GM10847 (cell line): ENCODE measurements around the gene MT1A.

Experiments used
- POLR2A ChIP-seq: IDR thresholded peaks from 2 replicates; pipeline ENCODE4 v1.6.1; 2011; ENCODE audit not compliant: insufficient read length; ENCODE audit errors: extremely low read depth

Gene MT1A

GRCh38 chr16:56607675-56608042 is 30.8 kb upstream of the MT1A start:
- no peak for TF ChIP-seq POLR2A

DNA sequence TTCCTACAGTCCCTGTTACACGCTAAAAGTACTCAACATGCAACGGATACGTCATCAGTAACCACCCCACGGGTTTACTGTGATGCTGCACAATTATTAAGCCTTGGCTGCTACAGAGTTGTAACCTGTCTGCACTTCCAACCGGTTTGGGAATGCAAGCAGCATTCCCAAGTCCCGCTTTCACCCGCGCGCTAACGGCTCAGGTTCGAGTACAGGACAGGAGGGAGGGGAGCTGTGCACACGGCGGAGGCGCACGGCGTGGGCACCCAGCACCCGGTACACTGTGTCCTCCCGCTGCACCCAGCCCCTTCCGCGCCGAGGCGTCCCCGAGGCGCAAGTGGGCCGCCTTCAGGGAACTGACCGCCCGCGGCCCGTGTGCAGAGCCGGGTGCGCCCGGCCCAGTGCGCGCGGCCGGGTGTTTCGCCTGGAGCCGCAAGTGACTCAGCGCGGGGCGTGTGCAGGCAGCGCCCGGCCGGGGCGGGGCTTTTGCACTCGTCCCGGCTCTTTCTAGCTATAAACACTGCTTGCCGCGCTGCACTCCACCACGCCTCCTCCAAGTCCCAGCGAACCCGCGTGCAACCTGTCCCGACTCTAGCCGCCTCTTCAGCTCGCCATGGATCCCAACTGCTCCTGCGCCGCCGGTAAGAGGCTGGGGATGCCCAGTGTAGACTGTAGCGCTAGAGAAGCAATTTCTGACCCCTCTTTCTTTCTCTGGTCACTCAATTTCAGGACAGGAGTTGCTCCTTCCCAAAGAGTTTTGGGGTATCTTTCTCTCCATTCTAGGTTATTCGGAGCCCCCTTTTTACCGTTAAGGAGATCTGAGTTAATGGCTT is 30.2 kb upstream of the MT1A start, which contains the start of gene MT2A:
Gene MT2A, plus strand, starts transcription at position 542 of the 833 bp plus-strand sequence. Its CDS starts 72 bp downstream, at position 614.
- peak; percentile 53 for TF ChIP-seq POLR2A

DNA sequence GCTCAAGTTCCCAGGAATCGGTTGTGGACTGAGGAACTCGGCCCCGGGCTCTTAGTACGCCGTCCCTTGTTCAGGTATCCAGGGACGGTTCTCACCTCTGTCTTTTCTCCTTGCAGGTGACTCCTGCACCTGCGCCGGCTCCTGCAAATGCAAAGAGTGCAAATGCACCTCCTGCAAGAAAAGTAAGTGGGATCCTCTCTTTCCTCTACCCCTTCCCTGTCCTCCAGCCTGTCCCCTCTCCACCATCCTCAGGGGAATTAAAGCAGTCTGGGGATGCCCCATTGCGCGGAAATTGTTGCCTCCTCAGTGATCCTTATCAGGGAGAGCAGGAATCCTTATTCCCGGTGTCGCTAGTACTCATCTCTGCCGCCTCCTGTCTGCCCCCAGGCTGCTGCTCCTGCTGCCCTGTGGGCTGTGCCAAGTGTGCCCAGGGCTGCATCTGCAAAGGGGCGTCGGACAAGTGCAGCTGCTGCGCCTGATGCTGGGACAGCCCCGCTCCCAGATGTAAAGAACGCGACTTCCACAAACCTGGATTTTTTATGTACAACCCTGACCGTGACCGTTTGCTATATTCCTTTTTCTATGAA is 29.5 kb upstream of the MT1A start:
- no peak for TF ChIP-seq POLR2A

GRCh38 chr16:56609463-56609921 is 29.0 kb upstream of the MT1A start:
- TF ChIP-seq POLR2A: no peak

GRCh38 chr16:56610017-56610608 is 28.4 kb upstream of the MT1A start:
- no peak for TF ChIP-seq POLR2A

DNA sequence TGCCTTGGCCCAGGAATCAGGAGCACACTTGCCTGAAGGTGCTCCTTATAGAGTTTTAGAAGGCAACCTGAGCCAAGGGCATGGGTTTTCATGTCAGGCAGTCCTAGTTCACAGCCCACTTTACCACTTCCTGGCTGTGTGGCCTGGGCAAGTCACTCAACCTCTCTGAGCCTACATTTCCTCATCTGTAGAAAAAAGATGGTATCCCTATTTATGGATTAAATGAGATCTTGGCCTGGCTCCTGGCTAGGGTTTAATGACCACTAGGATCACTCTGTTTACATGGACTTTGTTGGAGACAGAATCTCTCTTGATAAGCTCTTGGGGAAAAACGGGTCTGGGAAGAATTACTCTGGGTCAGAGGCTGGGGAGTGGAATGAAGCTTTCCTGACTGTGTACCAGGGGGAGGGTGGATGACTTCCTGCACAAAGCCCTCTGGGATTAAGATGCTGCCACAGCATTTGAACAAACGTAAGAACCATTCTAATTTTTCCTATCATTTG is 27.8 kb upstream of the MT1A start:
- no peak for TF ChIP-seq POLR2A

DNA sequence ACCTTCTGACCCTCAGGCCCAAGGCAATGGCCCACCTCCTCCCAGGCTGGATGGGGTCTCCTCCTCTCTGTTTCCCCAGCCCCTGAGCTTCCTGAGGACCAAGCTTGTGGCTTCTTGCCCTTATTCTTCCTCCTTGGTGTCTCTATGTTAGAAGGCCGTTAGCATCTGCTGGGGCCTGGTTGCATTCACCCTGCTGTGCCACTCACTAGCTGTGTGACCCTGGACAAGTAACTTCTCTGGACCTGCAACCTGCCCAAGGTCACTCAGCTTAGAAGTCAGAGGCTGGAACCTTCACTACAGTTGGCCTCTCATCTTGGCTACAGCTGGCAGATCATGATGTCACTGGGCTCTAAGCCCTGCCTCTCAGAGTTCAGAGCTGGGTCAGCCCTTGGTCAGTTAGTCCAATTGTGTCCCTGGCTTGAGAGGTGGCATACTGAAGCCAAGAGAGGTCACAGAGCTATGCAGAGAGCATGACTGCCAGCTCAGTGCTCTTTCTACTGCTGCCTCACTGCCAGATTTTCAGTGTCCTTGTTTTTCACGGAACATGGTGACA is 27.1 kb upstream of the MT1A start:
- TF ChIP-seq POLR2A: no peak

GRCh38 chr16:56613706-56614105 is 24.8 kb upstream of the MT1A start:
- no peak for TF ChIP-seq POLR2A

- TF ChIP-seq POLR2A: no peak
These were observed 23.9 kb upstream of the MT1A start for GRCh38 chr16:56614549-56614991.

- TF ChIP-seq POLR2A: no peak
These were observed 23.1 kb upstream of the MT1A start for GRCh38 chr16:56615353-56615752.

DNA sequence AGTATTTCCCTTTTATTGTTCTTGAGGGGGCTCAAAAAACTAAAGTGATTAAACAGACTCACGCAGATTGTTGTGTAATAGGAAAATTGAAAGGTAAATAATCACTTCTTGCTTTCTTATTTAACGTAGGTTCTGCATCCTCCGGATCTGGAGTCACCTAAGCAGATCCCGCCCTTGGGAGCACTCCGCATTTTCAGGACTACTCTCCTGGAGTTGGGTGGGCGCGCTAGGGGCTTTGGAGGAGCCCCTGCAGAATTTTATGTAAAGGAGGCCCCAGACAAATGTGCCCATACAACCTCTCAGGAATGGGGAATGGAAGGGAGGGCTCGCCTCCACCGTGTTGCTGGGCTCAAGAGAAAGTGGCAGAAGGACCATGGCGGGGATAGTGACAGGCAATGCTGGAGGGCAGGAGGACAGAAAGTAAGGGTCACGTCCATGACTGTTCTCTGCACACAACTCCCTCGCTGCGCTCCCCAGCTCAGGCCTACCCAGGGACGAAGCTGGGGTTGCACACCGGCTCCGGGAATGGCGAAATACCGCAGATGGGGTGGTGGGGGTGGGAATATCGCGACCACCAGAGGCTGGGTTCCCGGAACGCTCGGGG is 21.8 kb upstream of the MT1A start:
- no peak for TF ChIP-seq POLR2A

- TF ChIP-seq POLR2A: no peak
These were observed 21.0 kb upstream of the MT1A start for GRCh38 chr16:56617212-56618085.

DNA sequence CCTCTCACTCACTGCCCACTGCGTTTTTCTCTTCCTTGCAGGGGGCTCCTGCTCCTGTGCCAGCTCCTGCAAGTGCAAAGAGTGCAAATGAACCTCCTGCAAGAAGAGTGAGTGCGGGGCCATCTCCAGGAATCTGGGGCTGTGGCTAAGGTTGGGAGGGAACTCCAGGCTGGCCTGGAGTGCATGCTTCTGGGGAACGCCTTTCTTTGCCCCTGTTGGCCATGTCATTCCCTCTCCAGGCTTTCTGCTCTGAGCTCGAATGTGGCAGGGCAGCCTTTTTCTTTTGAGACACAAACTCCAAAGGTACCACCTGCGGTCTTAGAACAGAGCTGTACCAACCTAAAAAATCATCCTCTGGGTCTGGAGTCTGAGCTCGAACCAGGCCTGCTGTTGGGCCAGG is 20.3 kb upstream of the MT1A start:
- TF ChIP-seq POLR2A: no peak

DNA sequence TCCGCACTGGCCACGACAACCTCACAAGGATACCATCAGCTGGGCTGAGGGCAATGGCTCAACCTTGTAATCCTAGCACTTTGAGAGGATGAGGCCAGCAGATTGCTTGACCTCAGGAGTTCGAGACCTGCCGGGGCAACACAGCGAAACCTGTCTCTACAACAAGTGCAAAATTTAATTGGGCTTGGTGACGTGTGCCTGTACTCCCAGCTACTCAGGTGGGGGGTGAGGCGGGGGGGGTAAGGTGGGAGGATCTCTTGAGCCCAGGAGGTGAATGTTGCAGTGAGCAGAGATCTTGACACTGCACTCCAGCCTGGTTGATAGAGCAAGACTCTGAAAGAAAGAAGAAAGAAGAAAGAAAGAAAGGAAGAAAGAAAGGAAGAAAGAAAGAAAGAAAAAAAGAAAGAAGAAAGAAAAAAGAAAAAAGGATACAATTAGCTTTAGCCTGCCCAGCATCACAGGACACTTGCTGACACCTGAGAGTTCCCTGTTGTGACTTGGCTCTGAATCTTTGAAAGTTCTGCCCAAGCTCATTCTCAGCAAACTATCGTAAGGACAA is 18.0 kb upstream of the MT1A start:
- TF ChIP-seq POLR2A: no peak
